HepG2 (cell line): Measurements from ENCODE around the gene ZBTB32. TPM values are rescaled to one million over a fixed set of nuclear protein-coding genes. Genes with fewer than 3 reads are reported as not detected.

Source experiments
- ARNT ChIP-seq: fragments of 450-650 bp; IDR thresholded peaks from 2 replicates; pipeline ENCODE4 v1.6.1; 2017
- CBX1 ChIP-seq: IDR thresholded peaks from one replicate; pipeline ENCODE4 v1.6.1; 2016; ENCODE audit warnings: antibody characterized with exemption, low read depth
- CCAR2 ChIP-seq: fragments of 200-400 bp; formaldehyde crosslinking; optimal IDR thresholded peaks from 2 replicates; pipeline ENCODE3; 2018; ENCODE audit warnings: low read depth, mild to moderate bottlenecking, low read length, moderate library complexity
- GABPB1 ChIP-seq: IDR thresholded peaks from 2 replicates; pipeline ENCODE4 v1.6.1; 2016; ENCODE audit warnings: mild to moderate bottlenecking, missing genetic modification reagents, moderate library complexity, missing compliant biosample characterization
- GATAD1 ChIP-seq: IDR thresholded peaks from 2 replicates; pipeline ENCODE4 v1.6.1; 2016; ENCODE audit warnings: missing genetic modification reagents, missing compliant biosample characterization
- HNRNPK ChIP-seq: fragments of 200-400 bp; formaldehyde crosslinking; IDR thresholded peaks from 2 replicates; pipeline ENCODE4 v1.6.1; 2018; ENCODE audit warnings: low read length, low read depth, moderate library complexity, mild to moderate bottlenecking; ENCODE audit not compliant: poor library complexity, severe bottlenecking
- KAT8 ChIP-seq: IDR thresholded peaks from 2 replicates; pipeline ENCODE4 v1.6.1; 2016; ENCODE audit warnings: missing genetic modification reagents, missing compliant biosample characterization
- LCORL ChIP-seq, 2 experiments: fragments of 450-650 bp in 1 of 2; sonication (generic) in 1 of 2; formaldehyde crosslinking in 1 of 2; IDR thresholded peaks; 2 replicates each; pipeline versions ENCODE4 v1.5.0 to v1.6.1; 2017 to 2020; ENCODE audit warnings: antibody characterized with exemption in 1 of 2, missing genetic modification reagents in 1 of 2
- MAFK ChIP-seq, 2 experiments: IDR thresholded peaks in 1 of 2; conservative IDR thresholded peaks in 1 of 2; 2 replicates each; pipeline ENCODE4 v1.6.1; 2011; ENCODE audit warnings: improper control_type of control experiment in 2 of 2, low read length in 2 of 2
- MIER2 ChIP-seq: IDR thresholded peaks from 2 replicates; pipeline ENCODE4 v1.6.1; 2016; ENCODE audit warnings: missing biosample characterization, missing genetic modification reagents
- MXI1 ChIP-seq: IDR thresholded peaks from 3 replicates; pipeline ENCODE4 v1.6.1; 2012; ENCODE audit warnings: low read depth, low read length, inconsistent platforms, borderline replicate concordance
- NR2F1 ChIP-seq, 2 experiments: fragments of 450-650 bp in 1 of 2; formaldehyde crosslinking in 1 of 2; IDR thresholded peaks; 2 replicates each; pipeline versions ENCODE4 v1.5.0 to v1.6.1; 2016 to 2020; ENCODE audit warnings: mild to moderate bottlenecking in 1 of 2, missing compliant biosample characterization in 1 of 2, missing genetic modification reagents in 1 of 2, moderate library complexity in 1 of 2
- NR2F6 ChIP-seq, 2 experiments: IDR thresholded peaks; 2 replicates each; pipeline ENCODE4 v1.6.1; 2016; ENCODE audit warnings: antibody characterized with exemption in 1 of 2, mild to moderate bottlenecking in 1 of 2
- PRDM4 ChIP-seq: sonication (generic); formaldehyde crosslinking; IDR thresholded peaks from 2 replicates; pipeline ENCODE4 v1.9.0; 2021; ENCODE audit warnings: missing genetic modification reagents, borderline replicate concordance
- RXRB ChIP-seq: IDR thresholded peaks from 2 replicates; pipeline ENCODE4 v1.6.1; 2016; ENCODE audit warnings: borderline replicate concordance, missing genetic modification reagents, missing compliant biosample characterization
- ZNF143 ChIP-seq: sonication (generic); formaldehyde crosslinking; IDR thresholded peaks from 2 replicates; pipeline ENCODE4 v1.4.0; 2020; ENCODE audit warnings: missing genetic modification reagents
- ZNF768 ChIP-seq: sonication (generic); formaldehyde crosslinking; IDR thresholded peaks from 2 replicates; pipeline ENCODE4 v1.4.0; 2020; ENCODE audit warnings: missing genetic modification reagents
- ZNF841 ChIP-seq: sonication (generic); formaldehyde crosslinking; IDR thresholded peaks from 2 replicates; pipeline ENCODE4 v1.8.1; 2023; ENCODE audit warnings: missing genetic modification reagents, borderline replicate concordance
- polyA plus RNA-seq, 8 experiments: library from polyadenylated mRNA; depleted of rRNA in 3 of 8; stranded (reverse) in 7 of 8; unstranded in 1 of 8; fragments of >200 nt; fragmentation: Illumina TruSeq in 4 of 8; extraction: Trizol in 4 of 8; gene quantifications; 2 replicates each; pipeline versions ENCODE4 v1.2.1 to v1.2.3, GENCODE V29; 2011 to 2016; ENCODE audit warnings: low read depth in 4 of 8, missing spikeins in 1 of 8, mixed read lengths in 1 of 8; ENCODE audit not compliant: insufficient read depth in 1 of 8
- total RNA-seq, 5 experiments: library from RNA; depleted of rRNA; stranded (reverse); fragments of >200 nt; fragmentation: Illumina TruSeq; extraction: Trizol; gene quantifications; 2 replicates each; pipeline ENCODE4 v1.2.3, GENCODE V29; 2016; ENCODE audit warnings: low read depth in 1 of 5
- TF ChIP-seq, protein P1 (sequence below): sonication (generic); formaldehyde crosslinking; IDR thresholded peaks from 2 replicates; pipeline ENCODE4 v1.5.0; 2020; ENCODE audit warnings: mild to moderate bottlenecking, missing genetic modification reagents, borderline replicate concordance
- TF ChIP-seq, protein P2 (sequence below): sonication (generic); formaldehyde crosslinking; IDR thresholded peaks from 2 replicates; pipeline ENCODE4 v1.4.0; 2020; ENCODE audit warnings: low read depth, missing genetic modification reagents

ZBTB32 gene
- total and polyA plus RNA-seq, 2 of the 13 experiments (the other 11 are each of a cell fraction or from before 2014, with no cell fraction given), result not detected

- TF ChIP-seq GABPB1 (CRISPR knock-in tag) (peak; percentile 51; the same call in 1 of the 2 replicates), NR2F1 (CRISPR knock-in tag; IDR thresholded peaks at IDR 0.05) (0 out of 4 replicates have a peak, but pooled peaks of 1 of the 2 experiments have one; percentile 23), MIER2 (CRISPR knock-in tag) (peak; percentile 62; the same call in 1 of the 2 replicates), RXRB (peak; percentile 64; the same call in 1 of the 2 replicates), NR2F6 (IDR thresholded peaks at IDR 0.05) (0 out of 2 replicates have a peak, but pooled peaks have one; percentile 21), NR2F6 (CRISPR knock-in tag; IDR thresholded peaks at IDR 0.05) (peak; percentile 77), PRDM4 (CRISPR knock-in tag) (no peak), CCAR2 (peak; percentile 88), GATAD1 (CRISPR knock-in tag) (peak; percentile 70), LCORL (IDR thresholded peaks at IDR 0.05) (no peak), LCORL (CRISPR knock-in tag; IDR thresholded peaks at IDR 0.05) (peak; percentile 50; the same call in 1 of the 2 replicates), ZNF841 (CRISPR knock-in tag) (no peak), KAT8 (CRISPR knock-in tag) (peak; percentile 54; the same call in 1 of the 2 replicates), CBX1 (peak; percentile 52), ZNF768 (no peak), HNRNPK (peak; percentile 81), MXI1 (peak; percentile 31; the same call in 1 of the 3 replicates), ZNF143 (peak; percentile 53; the same call in 1 of the 2 replicates), ARNT (no peak), MAFK (conservative IDR thresholded peaks at IDR 0.05 in 1 of 2, IDR thresholded peaks at IDR 0.05 in 1 of 2; ENCODE audit: low read length in 2 of 2) (no peak)
- TF ChIP-seq, protein P1, sequence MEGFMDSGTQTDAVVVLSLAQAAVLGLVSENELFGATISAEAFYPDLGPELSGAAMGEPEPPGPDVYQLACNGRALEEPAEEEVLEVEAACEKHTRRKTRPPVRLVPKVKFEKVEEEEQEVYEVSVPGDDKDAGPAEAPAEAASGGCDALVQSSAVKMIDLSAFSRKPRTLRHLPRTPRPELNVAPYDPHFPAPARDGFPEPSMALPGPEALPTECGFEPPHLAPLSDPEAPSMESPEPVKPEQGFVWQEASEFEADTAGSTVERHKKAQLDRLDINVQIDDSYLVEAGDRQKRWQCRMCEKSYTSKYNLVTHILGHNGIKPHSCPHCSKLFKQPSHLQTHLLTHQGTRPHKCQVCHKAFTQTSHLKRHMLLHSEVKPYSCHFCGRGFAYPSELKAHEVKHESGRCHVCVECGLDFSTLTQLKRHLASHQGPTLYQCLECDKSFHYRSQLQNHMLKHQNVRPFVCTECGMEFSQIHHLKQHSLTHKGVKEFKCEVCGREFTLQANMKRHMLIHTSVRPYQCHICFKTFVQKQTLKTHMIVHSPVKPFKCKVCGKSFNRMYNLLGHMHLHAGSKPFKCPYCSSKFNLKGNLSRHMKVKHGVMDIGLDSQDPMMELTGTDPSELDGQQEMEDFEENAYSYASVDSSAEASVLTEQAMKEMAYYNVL (CRISPR knock-in tag), result 0 out of 2 replicates have a peak, but pooled peaks have one; percentile 31
- TF ChIP-seq, protein P2, sequence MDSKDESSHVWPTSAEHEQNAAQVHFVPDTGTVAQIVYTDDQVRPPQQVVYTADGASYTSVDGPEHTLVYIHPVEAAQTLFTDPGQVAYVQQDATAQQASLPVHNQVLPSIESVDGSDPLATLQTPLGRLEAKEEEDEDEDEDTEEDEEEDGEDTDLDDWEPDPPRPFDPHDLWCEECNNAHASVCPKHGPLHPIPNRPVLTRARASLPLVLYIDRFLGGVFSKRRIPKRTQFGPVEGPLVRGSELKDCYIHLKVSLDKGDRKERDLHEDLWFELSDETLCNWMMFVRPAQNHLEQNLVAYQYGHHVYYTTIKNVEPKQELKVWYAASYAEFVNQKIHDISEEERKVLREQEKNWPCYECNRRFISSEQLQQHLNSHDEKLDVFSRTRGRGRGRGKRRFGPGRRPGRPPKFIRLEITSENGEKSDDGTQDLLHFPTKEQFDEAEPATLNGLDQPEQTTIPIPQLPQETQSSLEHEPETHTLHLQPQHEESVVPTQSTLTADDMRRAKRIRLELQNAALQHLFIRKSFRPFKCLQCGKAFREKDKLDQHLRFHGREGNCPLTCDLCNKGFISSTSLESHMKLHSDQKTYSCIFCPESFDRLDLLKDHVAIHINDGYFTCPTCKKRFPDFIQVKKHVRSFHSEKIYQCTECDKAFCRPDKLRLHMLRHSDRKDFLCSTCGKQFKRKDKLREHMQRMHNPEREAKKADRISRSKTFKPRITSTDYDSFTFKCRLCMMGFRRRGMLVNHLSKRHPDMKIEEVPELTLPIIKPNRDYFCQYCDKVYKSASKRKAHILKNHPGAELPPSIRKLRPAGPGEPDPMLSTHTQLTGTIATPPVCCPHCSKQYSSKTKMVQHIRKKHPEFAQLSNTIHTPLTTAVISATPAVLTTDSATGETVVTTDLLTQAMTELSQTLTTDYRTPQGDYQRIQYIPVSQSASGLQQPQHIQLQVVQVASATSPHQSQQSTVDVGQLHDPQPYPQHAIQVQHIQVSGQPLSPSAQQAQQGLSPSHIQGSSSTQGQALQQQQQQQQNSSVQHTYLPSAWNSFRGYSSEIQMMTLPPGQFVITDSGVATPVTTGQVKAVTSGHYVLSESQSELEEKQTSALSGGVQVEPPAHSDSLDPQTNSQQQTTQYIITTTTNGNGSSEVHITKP (CRISPR knock-in tag), result peak; percentile 54; the same call in 1 of the 2 replicates
Observed at GRCh38 chr19:35693835-35694599, 10.3 kb upstream of the ZBTB32 start (continued).
